IMR-90 (cell line): ENCODE results near the gene FAT1. TPM values are rescaled to one million over a fixed set of nuclear protein-coding genes. Genes with fewer than 3 reads are reported as not detected.
A peak's percentile ranks its signal among the peaks of the same experiment; 100 is the strongest.

Experiments used
- ATAC-seq: fragments of 200-7000 bp; cut with Tn5 transposase; 2 replicates; pipeline ENCODE4 v1.9.1; 2020; ENCODE audit warnings: low read depth, mild to moderate bottlenecking, moderate library complexity
- BruUV-seq: library from RNA; stranded (reverse); fragments of 400-500 nt; replicated peaks from 2 replicates; lab custom pipeline; 2021; lab: Mats Ljungman, UMichigan
- CTCF ChIA-PET: fragments of 300-600 bp; formaldehyde crosslinking; extraction: SDS; loops from one replicate; lab custom pipeline; 2021; ENCODE audit warnings: antibody characterized with exemption; lab: Yijun Ruan, JAX
- POLR2A ChIA-PET: fragments of 300-600 bp; sonication (Branson Sonifier 250); formaldehyde crosslinking; loops from one replicate; lab custom pipeline; 2022; ENCODE audit warnings: antibody characterized with exemption; ENCODE audit not compliant: unreplicated experiment; lab: Charles Lee
- DNase-seq: peaks from one replicate; pipeline ENCODE4 v3.0.0; 2013
- H2AFZ ChIP-seq: replicated peaks from 2 replicates; pipeline ENCODE3; 2013; ENCODE audit warnings: low read length, mild to moderate bottlenecking; ENCODE audit not compliant: poor library complexity
- H2AK5ac ChIP-seq: 2 replicates; pipeline ENCODE4 v1.6.1; 2013; ENCODE audit warnings: low read depth, low read length, inconsistent platforms
- H2AK9ac ChIP-seq: replicated peaks from 2 replicates; pipeline ENCODE3; 2013; ENCODE audit warnings: mild to moderate bottlenecking, low read depth, low read length, moderate library complexity; ENCODE audit not compliant: poor library complexity
- H2BK120ac ChIP-seq: 2 replicates; pipeline ENCODE4 v1.6.1; 2013; ENCODE audit warnings: low read depth, low read length, inconsistent platforms
- H2BK15ac ChIP-seq: 3 replicates; pipeline ENCODE4 v1.6.1; 2013; ENCODE audit warnings: low read depth, low read length, inconsistent platforms
- H2BK20ac ChIP-seq: 2 replicates; pipeline ENCODE4 v1.6.1; 2013; ENCODE audit warnings: low read depth, mild to moderate bottlenecking, inconsistent platforms, low read length, moderate library complexity
- H2BK5ac ChIP-seq: 2 replicates; pipeline ENCODE4 v1.6.1; 2013; ENCODE audit warnings: mild to moderate bottlenecking, low read depth, low read length, inconsistent platforms; ENCODE audit not compliant: poor library complexity, severe bottlenecking
- H3K14ac ChIP-seq: replicated peaks from 2 replicates; pipeline ENCODE4 v1.6.1; 2013; ENCODE audit warnings: low read depth, low read length, inconsistent platforms
- H3K18ac ChIP-seq: 2 replicates; pipeline ENCODE4 v1.6.1; 2013; ENCODE audit warnings: low read depth, low read length, control low read depth
- H3K23ac ChIP-seq: 2 replicates; pipeline ENCODE4 v1.6.1; 2013; ENCODE audit warnings: low read depth, low read length, inconsistent platforms
- H3K27ac ChIP-seq: 2 replicates; pipeline ENCODE4 v1.5.1; 2013; ENCODE audit warnings: mild to moderate bottlenecking, control low read depth, low read length; ENCODE audit not compliant: insufficient read depth
- H3K27me3 ChIP-seq: 2 replicates; pipeline ENCODE4 v1.6.1; 2013; ENCODE audit warnings: low read length; ENCODE audit not compliant: control insufficient read depth, insufficient read depth
- H3K36me3 ChIP-seq: 2 replicates; pipeline ENCODE4 v1.6.1; 2013; ENCODE audit warnings: low read length, mixed read lengths; ENCODE audit not compliant: control insufficient read depth, insufficient read depth
- H3K4ac ChIP-seq: 2 replicates; pipeline ENCODE4 v1.6.1; 2013; ENCODE audit warnings: low read depth, low read length, inconsistent platforms
- H3K4me1 ChIP-seq: 2 replicates; pipeline ENCODE4 v1.6.1; 2013; ENCODE audit warnings: low read length, mixed read lengths; ENCODE audit not compliant: control insufficient read depth, insufficient read depth
- H3K4me2 ChIP-seq: 2 replicates; pipeline ENCODE4 v1.6.1; 2013; ENCODE audit warnings: low read depth, mild to moderate bottlenecking, control low read depth, low read length, moderate library complexity
- H3K4me3 ChIP-seq: 2 replicates; pipeline ENCODE4 v1.5.1; 2013; ENCODE audit warnings: low read depth, mild to moderate bottlenecking, control low read depth, low read length, moderate library complexity; ENCODE audit not compliant: insufficient read depth
- H3K56ac ChIP-seq: 2 replicates; pipeline ENCODE4 v1.6.1; 2013; ENCODE audit warnings: low read length, inconsistent platforms; ENCODE audit not compliant: insufficient read depth; ENCODE audit errors: extremely low read depth
- H3K79me1 ChIP-seq, 2 experiments: 2 replicates each; pipeline ENCODE4 v1.6.1; 2013; ENCODE audit warnings: low read length in 2 of 2, inconsistent platforms in 1 of 2, low read depth in 1 of 2
- H3K9ac ChIP-seq: 2 replicates; pipeline ENCODE4 v1.6.1; 2013; ENCODE audit warnings: low read depth, low read length, control low read depth
- H3K9me1 ChIP-seq: 2 replicates; pipeline ENCODE4 v1.6.1; 2013; ENCODE audit warnings: low read length, inconsistent platforms; ENCODE audit not compliant: insufficient read depth
- H3K9me3 ChIP-seq: 2 replicates; pipeline ENCODE4 v1.6.1; 2013; ENCODE audit warnings: low read length; ENCODE audit not compliant: control insufficient read depth, insufficient read depth
- H4K20me1 ChIP-seq: 2 replicates; pipeline ENCODE4 v1.6.1; 2013; ENCODE audit warnings: low read length, inconsistent platforms; ENCODE audit not compliant: insufficient read depth
- H4K5ac ChIP-seq: 2 replicates; pipeline ENCODE4 v1.6.1; 2013; ENCODE audit warnings: mild to moderate bottlenecking, low read depth, low read length, control low read depth
- H4K8ac ChIP-seq, 2 experiments: 2 replicates each; pipeline ENCODE4 v1.6.1; 2013; ENCODE audit warnings: low read depth in 2 of 2, low read length in 2 of 2, control low read depth in 1 of 2, inconsistent platforms in 1 of 2
- H4K91ac ChIP-seq: 2 replicates; pipeline ENCODE4 v1.6.1; 2013; ENCODE audit warnings: low read depth, low read length, inconsistent platforms; ENCODE audit not compliant: insufficient read depth
- BHLHE40 ChIP-seq: fragments of 150-350 bp; IDR thresholded peaks from 2 replicates; pipeline ENCODE4 v1.6.1; 2016; ENCODE audit warnings: mild to moderate bottlenecking, low read depth, low read length
- FOS ChIP-seq: fragments of 150-350 bp; IDR thresholded peaks from 2 replicates; pipeline ENCODE4 v1.6.1; 2016; ENCODE audit warnings: low read depth, low read length
- POLR2A ChIP-seq: IDR thresholded peaks from 2 replicates; pipeline ENCODE4 v1.6.1; 2012; ENCODE audit warnings: mild to moderate bottlenecking, low read depth, low read length
- RCOR1 ChIP-seq: IDR thresholded peaks from 2 replicates; pipeline ENCODE4 v1.6.1; 2012; ENCODE audit warnings: mild to moderate bottlenecking, low read length, improper control_type of control experiment; ENCODE audit not compliant: insufficient replicate concordance
- RFX5 ChIP-seq: IDR thresholded peaks from 2 replicates; pipeline ENCODE4 v1.8.0; 2012; ENCODE audit warnings: low read depth, mild to moderate bottlenecking, low read length, moderate library complexity
- WGBS, 2 experiments: methylation state at CpG; one replicate each; pipeline versions ENCODE4 v1.1.5 to v1.1.7; 2013; ENCODE audit warnings: missing lambda C conversion rate in 2 of 2; ENCODE audit not compliant: insufficient read length in 1 of 2; ENCODE audit errors: extremely low coverage in 2 of 2; 5-methylcytosine and 5-hydroxymethylcytosine counted together
- dilution Hi-C: fragments of 300-500 bp; cut with HindIII; formaldehyde crosslinking; loops from one replicate; pipeline ENCODE4 v1.14.3; 2018; ENCODE audit warnings: low sequenced_read_pairs; ENCODE audit not compliant: unreplicated experiment
- in situ Hi-C: fragments of 300-500 bp; cut with MboI; formaldehyde crosslinking; loops from 3 replicates; pipeline ENCODE4 v1.14.3; 2019; ENCODE audit warnings: low sequenced_read_pairs, inconsistent platforms, mixed read lengths
- intact Hi-C: fragments of 100-400 bp; cut with micrococcal nuclease; formaldehyde crosslinking; loops from 2 replicates; pipeline ENCODE4 v1.10.0; 2022
- polyA plus RNA-seq, 3 experiments: library from polyadenylated mRNA; depleted of rRNA; stranded (reverse); fragments of >200 nt; gene quantifications; 2 replicates each; pipeline ENCODE4 v1.2.3, GENCODE V29; 2012; ENCODE audit warnings: low replicate concordance in 1 of 3
- total RNA-seq: library from RNA; depleted of rRNA; stranded (reverse); fragments of >200 nt; gene quantifications from 2 replicates; pipeline ENCODE4 v1.2.3, GENCODE V29; 2012
- TF ChIP-seq, protein P1 (sequence below): conservative IDR thresholded peaks from 2 replicates; pipeline ENCODE4 v1.5.1; 2012; ENCODE audit warnings: mild to moderate bottlenecking, low read depth, low read length, improper control_type of control experiment

Gene FAT1
- total and polyA plus RNA-seq, 2 of the 4 experiments (the other 2 are of a cell fraction) = 156 to 519 TPM

DNA sequence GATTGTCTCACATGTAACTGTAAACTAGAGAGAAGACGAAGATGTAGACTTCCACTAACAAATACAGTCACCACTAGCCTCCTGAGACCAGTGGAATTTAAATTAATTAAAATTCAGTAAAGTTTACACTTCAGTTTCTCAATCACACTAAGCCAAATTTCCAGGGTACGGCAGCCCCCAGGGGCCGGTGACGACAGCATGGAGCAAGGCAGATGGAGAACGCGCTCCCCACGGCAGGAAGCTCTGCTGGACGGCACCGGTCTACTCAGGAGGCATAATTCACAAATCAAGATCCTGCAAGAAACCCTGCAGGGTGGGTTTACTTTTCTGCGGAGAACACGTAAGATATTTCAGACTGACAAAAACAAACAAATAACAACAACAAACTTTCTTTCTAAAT is 80.7 kb downstream of the FAT1 start:
- Histone ChIP-seq H3K4me3 (no peak overlapping the region), H2BK5ac (no peak overlapping the region), H2AFZ (no peak overlapping the region), H2AK5ac (0 out of 2 replicates have a peak overlapping the region, but pooled peaks have one; percentile 7), H3K36me3 (peaks cover 47% of the 10 kb centered on the region), H4K8ac (no peak overlapping the region), H3K4ac (no peak overlapping the region), H2BK15ac (no peak overlapping the region), H4K20me1 (peaks cover 72% of the 10 kb centered on the region), H3K9me3 (no peaks in the 10 kb centered on the region), H3K27ac (no peak overlapping the region), H4K91ac (no peak overlapping the region), H3K9me1 (peaks cover 14% of the 10 kb centered on the region), H3K9ac (no peak overlapping the region), H3K79me1 (peaks cover 34 to 73% of the 10 kb centered on the region in 2 experiments), H3K23ac (no peak overlapping the region), H2BK120ac (no peak overlapping the region), H3K27me3 (no peaks in the 10 kb centered on the region), H3K18ac (no peak overlapping the region), H3K4me2 (no peak overlapping the region), H3K56ac (no peak overlapping the region), H2AK9ac (no peak overlapping the region), H2BK20ac (no peak overlapping the region), H4K5ac (no peak overlapping the region), H3K4me1 (peaks cover 11% of the 10 kb centered on the region), H3K14ac (no peak overlapping the region)
- CTCF ChIA-PET = no interaction called here
- DNase-seq = no peak
- POLR2A ChIA-PET = no interaction called here
- ATAC-seq = no peak
- intact Hi-C loops = no loop called here
- no TSS peak for BruUV-seq
- WGBS, 2 experiments = no CpG with 5 or more reads among the region's 11 CpGs
- TF ChIP-seq, protein P1, sequence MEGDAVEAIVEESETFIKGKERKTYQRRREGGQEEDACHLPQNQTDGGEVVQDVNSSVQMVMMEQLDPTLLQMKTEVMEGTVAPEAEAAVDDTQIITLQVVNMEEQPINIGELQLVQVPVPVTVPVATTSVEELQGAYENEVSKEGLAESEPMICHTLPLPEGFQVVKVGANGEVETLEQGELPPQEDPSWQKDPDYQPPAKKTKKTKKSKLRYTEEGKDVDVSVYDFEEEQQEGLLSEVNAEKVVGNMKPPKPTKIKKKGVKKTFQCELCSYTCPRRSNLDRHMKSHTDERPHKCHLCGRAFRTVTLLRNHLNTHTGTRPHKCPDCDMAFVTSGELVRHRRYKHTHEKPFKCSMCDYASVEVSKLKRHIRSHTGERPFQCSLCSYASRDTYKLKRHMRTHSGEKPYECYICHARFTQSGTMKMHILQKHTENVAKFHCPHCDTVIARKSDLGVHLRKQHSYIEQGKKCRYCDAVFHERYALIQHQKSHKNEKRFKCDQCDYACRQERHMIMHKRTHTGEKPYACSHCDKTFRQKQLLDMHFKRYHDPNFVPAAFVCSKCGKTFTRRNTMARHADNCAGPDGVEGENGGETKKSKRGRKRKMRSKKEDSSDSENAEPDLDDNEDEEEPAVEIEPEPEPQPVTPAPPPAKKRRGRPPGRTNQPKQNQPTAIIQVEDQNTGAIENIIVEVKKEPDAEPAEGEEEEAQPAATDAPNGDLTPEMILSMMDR = no peak
- no peak for TF ChIP-seq RFX5
- TF ChIP-seq BHLHE40 = no peak
- TF ChIP-seq FOS = no peak
- TF ChIP-seq RCOR1 = no peak
- TF ChIP-seq POLR2A = no peak
- dilution Hi-C loops = no loop called here
- in situ Hi-C loops = no loop called here
